NOMO-1 treated with dmso at 0.1 percent for 144 hours (cell line): Measurements from ENCODE around the gene MAPK13.
"Not testable (repeated sequence)": the region's sequence is repeated elsewhere in the genome, so short reads cannot be mapped to it uniquely, and the experiment has no call there.

Experiments
- DNase-seq: peaks from one replicate; lab custom pipeline; 2025; ENCODE audit not compliant: unreplicated experiment; lab: John Stamatoyannopoulos, UW

The MAPK13 gene

GRCh38 chr6:36114798-36115408, 15.4 kb upstream of the MAPK13 start:
- DNase-seq = peak; percentile 35

- DNase-seq = no peak
These were observed 14.9 kb upstream of the MAPK13 start for GRCh38 chr6:36115412-36115811.

GRCh38 chr6:36116066-36116864, 14.0 kb upstream of the MAPK13 start:
- DNase-seq = no peak

- DNase-seq = no peak
These were observed 13.4 kb upstream of the MAPK13 start for GRCh38 chr6:36116943-36117342.

GRCh38 chr6:36117658-36118549, 12.4 kb upstream of the MAPK13 start:
- no peak for DNase-seq

- no peak for DNase-seq
These were observed 11.7 kb upstream of the MAPK13 start for GRCh38 chr6:36118550-36119107.

- no peak for DNase-seq
These were observed 11.1 kb upstream of the MAPK13 start for GRCh38 chr6:36119209-36119608.

GRCh38 chr6:36120018-36120417, 10.3 kb upstream of the MAPK13 start:
- DNase-seq = no peak

GRCh38 chr6:36120539-36120938, 9.8 kb upstream of the MAPK13 start:
- DNase-seq = peak; percentile 57

- DNase-seq = peak; percentile 74
These were observed 9.1 kb upstream of the MAPK13 start for GRCh38 chr6:36120979-36121786.

- no peak for DNase-seq
These were observed 8.4 kb upstream of the MAPK13 start for GRCh38 chr6:36121787-36122494.

- no peak for DNase-seq
These were observed 7.6 kb upstream of the MAPK13 start for GRCh38 chr6:36122495-36123269.

GRCh38 chr6:36123270-36124139, 6.8 kb upstream of the MAPK13 start:
- peak; percentile 52 for DNase-seq

- not testable (repeated sequence) for DNase-seq
These were observed 6.0 kb upstream of the MAPK13 start for GRCh38 chr6:36124346-36124745.

GRCh38 chr6:36124881-36125280, 5.4 kb upstream of the MAPK13 start:
- DNase-seq = no peak

- no peak for DNase-seq
These were observed 4.7 kb upstream of the MAPK13 start for GRCh38 chr6:36125575-36125974.

GRCh38 chr6:36126121-36126520, 4.2 kb upstream of the MAPK13 start:
- DNase-seq = no peak
